ENCODE data around the gene MEIS2.

MEIS2 gene

DNA sequence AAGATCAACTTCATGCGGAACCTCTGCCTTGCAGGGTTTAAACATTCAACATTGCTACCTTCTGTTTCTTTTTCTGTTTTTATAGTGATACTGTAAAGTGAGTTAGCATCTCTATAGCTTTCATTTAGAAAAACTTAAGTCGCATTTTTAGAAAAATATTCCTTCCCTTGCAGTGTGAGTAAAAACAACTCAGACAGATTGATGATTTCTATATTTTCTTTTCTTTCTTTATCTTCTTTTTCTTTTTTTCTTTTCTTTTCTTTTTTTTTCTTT is 2.8 kb upstream of the MEIS2 start:
- no peak for TF ChIP-seq CTCF (IDR thresholded peaks at IDR 0.05; ENCODE audit: control extremely low read depth, extremely low read depth, low read depth, missing control alignments)
- no peak for DNase-seq (ENCODE audit: extremely low spot score)
- ChIA-PET CTCF (no interaction called here), POLR2A (no interaction called here)

- CTCF ChIA-PET: interaction anchor here (0.6 to 1.7 kb wide), 2 partner anchors 209 to 219 kb away, joined by 3 to 4 read pairs; no protein-coding TSS in a partner anchor
- TF ChIP-seq CTCF (IDR thresholded peaks at IDR 0.05; ENCODE audit: control extremely low read depth, extremely low read depth, low read depth, missing control alignments): no peak
- DNase-seq (ENCODE audit: extremely low spot score): no peak
- POLR2A ChIA-PET: no interaction called here
Measured at GRCh38 chr15:37102305-37103162, 2.2 kb upstream of the MEIS2 start.

DNA sequence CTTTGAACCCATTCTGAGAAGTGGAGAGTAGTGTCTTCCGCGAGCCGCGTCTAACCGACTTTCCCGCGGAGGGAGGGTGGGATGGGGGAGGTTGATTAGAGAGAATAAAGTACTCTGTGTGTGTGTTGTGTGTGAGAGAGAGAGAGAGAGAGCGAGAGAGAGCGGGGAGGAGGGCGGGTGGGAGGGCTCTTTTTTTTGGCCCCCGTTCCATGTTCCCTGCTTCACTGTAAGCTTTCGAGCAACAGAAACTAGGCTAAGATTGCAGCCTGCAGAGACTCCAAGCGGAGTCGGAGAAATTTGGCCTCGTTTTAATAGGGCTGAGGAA is 1.6 kb upstream of the MEIS2 start:
- POLR2A ChIA-PET: no interaction called here
- no peak for DNase-seq (ENCODE audit: extremely low spot score)
- CTCF ChIA-PET: interaction anchor here (1.4 to 1.7 kb wide), 2 partner anchors 17 to 208 kb away, joined by 3 to 4 read pairs; no protein-coding TSS in a partner anchor
- TF ChIP-seq CTCF (IDR thresholded peaks at IDR 0.05; ENCODE audit: control extremely low read depth, extremely low read depth, low read depth, missing control alignments): no peak

DNA sequence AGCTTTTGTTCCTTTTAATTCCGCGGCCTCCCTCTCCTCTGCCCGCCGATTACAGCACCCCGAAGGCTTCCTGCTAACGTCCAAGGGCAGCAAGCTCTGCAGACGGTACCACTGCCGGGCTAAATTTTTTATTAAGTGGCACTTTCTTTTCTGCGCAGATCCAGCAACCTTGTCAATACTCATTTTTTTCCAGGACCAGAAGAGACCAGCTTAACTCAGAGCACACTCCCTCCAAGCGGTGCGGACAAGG is 542 bp upstream of the MEIS2 start:
- DNase-seq (ENCODE audit: extremely low spot score): no peak
- POLR2A ChIA-PET: interaction anchor here (0.9 kb wide), 1 partner anchor 223 kb away, joined by 3 read pairs; no protein-coding TSS in a partner anchor
- TF ChIP-seq CTCF (IDR thresholded peaks at IDR 0.05; ENCODE audit: control extremely low read depth, extremely low read depth, low read depth, missing control alignments): no peak
- CTCF ChIA-PET: interaction anchor here (1.2 to 1.7 kb wide), 3 partner anchors 16 to 599 kb away, joined by 3 to 5 read pairs (median 4); no protein-coding TSS in a partner anchor

DNA sequence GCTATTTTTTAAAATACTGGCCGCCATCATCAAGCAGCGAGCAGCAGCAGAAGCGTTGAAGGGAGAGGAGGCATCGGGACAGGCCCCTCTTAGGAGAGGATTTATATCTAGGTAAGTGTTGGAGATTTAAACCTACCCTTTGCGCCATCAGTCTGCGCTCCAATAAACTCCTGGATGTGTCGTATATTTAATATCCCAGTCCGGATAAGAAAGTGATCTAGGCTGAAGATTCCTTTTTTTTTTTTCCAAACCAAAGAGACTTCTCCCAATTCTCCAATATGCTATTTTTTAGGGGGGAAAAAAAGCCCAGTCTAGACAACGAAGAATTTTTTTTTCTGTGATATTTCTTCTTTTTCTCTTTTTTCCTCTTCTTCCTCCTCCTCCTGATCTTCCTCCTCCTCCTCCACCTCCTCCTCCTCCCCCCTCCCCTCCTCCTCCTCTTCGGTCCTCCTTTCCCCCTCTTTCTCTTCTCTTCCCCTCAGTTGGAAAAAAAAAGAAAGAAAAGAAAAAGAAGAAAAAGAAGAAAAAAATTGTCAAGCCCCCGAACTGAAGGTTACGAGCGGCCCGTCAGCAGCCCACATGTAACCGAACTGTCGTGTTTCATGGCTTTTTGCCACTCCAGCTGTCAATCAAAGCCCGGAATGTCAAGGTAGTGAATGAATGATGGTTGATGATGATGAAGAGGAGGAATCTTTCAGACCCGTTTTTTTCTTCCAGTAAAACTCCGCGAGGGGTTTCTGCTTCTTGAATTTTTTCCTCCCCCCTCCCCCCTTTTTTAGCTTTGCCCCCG is 835 bp downstream of the MEIS2 start:
- no peak for DNase-seq (ENCODE audit: extremely low spot score)
- ChIA-PET CTCF (no interaction called here), POLR2A (no interaction called here)
- TF ChIP-seq CTCF (IDR thresholded peaks at IDR 0.05; ENCODE audit: control extremely low read depth, extremely low read depth, low read depth, missing control alignments): no peak

DNA sequence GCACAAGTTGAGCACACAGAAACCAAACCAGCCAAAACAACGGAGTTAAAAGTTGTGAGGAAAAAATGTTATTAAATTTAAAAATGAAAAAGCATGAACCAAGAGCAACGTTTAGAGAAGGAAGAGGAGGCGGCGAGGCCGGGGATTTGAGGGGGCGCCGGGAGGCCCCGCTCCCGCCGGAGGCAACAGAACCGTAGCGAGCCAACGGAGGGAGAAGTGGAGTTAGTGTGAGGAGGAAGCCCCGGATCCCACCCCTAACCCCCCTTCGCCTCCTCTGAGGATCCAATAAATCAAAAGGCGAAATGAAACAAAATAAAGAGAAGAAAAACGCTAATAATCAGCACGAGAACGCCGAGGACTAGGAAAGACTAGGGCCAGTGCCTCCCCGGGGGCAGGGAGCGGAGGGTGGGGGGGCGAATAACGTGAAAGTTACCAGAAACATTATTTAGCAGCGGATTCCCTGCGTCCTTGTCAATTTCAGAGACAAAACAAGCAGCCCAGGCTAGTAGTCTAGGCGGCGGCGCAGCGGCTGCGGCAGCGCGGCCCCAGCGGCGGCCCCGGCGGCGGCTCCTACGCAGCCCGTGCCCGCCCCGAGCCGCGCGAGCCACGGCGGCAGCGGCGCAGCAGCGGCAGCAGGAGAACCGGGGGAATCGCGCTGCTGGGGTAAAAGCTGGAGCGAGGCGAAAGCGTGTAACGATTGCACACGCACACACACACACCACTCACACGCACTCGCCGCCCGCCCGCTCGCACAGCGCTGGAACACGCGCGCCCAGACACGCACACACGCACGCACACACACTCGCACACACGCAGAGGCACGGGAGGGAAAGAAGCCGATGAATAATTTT is 1.7 kb downstream of the MEIS2 start:
- ChIA-PET CTCF (no interaction called here), POLR2A (no interaction called here)
- DNase-seq (ENCODE audit: extremely low spot score): peak; percentile 54
- no peak for TF ChIP-seq CTCF (IDR thresholded peaks at IDR 0.05; ENCODE audit: control extremely low read depth, extremely low read depth, low read depth, missing control alignments)

All from GM10248 (cell line).